HG03378 (cell line): ENCODE data around the gene NLGN1.

Experiments
- ATAC-seq: cut with Tn5 transposase; IDR thresholded peaks from one replicate; pipeline ENCODE4 v1.9.1; 2021; ENCODE audit warnings: mild to moderate bottlenecking, moderate library complexity; ENCODE audit not compliant: unreplicated experiment

The NLGN1 gene

DNA sequence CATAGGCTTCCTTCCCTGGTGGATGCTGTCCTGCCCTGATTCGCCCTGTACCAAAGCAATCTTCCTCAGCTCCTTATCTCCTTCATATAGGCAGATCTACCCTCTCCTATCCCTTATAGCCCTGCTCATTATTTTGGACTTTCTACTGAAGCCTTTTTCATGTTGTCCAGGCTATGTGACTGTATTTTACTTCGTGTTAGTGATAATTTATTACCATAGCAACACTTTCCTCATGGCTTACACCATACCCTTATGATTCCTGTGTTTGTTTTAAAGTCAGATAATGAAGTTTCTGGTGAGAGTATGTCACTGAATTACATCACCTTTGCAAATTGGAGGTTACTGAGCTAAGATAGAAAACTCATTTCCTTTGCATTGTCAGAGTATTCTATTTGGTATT lies 352.6 kb downstream of the NLGN1 start:
- no peak for ATAC-seq

DNA sequence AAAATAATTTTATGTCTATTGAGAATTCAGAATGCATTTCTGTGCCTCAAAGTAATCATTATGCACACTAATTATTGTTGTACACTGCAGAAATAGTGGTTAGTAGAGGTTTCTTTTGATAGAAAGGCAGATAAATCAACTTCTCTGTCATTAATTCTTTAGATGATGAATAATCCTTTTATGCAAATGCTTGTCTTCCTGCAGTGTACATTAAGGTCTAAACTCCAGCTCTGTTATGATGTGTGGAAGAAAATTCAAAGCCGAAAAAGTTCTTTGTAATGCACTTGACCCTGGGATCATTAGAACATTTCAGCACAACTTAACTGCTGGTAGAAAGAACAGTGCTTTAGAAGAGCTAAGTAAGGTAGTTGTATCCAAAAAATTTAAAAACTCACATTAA lies 353.0 kb downstream of the NLGN1 start:
- no peak for ATAC-seq

- no peak for ATAC-seq
Measured at GRCh38 chr3:173753593-173753992, 356.0 kb downstream of the NLGN1 start.

DNA sequence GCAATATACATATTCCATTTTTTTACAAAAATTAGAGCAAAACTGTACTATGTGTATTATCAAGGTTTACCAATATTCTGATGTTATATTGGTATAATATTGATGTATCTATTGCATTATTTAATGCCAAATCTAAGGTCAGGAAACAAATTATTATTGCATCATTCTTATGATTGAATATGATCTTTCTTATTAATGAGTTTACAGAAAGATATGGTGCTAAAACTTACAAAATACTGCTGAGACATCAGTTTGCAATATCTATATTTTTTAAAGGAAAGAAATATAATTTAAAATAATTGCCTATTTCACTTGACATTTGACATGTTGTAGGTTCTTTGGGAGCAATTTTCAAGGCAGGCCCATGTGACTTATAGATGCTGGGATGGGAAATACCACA lies 357.6 kb downstream of the NLGN1 start:
- ATAC-seq: no peak

DNA sequence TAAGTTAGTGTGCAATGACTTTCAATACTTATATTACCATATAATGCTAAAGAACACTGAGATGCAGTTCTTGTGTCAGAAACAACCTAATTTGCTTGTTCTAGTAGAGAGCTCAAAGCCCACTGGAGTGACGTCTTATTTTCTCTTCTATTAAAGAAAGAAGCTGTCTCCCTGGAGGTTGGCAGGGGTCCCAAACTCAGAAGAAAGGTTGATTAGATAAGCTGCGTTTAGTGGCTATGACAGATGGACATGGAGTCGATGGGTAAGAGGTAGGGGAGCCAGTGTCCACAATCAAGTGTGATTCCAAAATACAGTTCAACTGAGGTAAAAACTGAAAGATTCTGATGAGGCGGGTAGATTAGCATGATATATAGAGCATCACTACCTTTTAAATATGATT lies 363.6 kb downstream of the NLGN1 start:
- ATAC-seq: no peak

- ATAC-seq: no peak
Measured at GRCh38 chr3:173762501-173762900, 365.0 kb downstream of the NLGN1 start.

- no peak for ATAC-seq
Measured at GRCh38 chr3:173770011-173770410, 372.5 kb downstream of the NLGN1 start.

GRCh38 chr3:173770796-173771573 lies 373.4 kb downstream of the NLGN1 start:
- ATAC-seq: no peak

- ATAC-seq: no peak
Measured at GRCh38 chr3:173773800-173774199, 376.3 kb downstream of the NLGN1 start.

DNA sequence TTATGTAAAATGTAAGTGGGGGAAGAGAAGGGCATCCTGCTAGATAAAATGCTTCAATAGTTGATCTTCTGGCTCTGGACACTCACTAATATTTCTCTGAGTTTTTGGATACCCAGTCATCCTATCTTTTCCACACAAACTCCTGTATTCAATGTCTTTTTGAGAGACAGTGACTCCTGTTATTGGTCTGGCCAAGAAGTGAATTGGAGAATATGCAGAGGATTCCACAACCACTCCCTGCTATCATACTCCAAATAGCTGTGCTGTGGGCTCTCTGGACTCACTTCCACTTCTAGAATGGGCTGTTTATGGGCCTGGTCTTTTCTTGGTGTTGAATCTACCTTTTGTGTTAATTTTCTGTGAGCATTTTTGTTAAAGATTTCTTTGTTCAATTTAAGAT lies 376.8 kb downstream of the NLGN1 start:
- ATAC-seq: no peak

- no peak for ATAC-seq
Measured at GRCh38 chr3:173778251-173778650, 380.7 kb downstream of the NLGN1 start.

DNA sequence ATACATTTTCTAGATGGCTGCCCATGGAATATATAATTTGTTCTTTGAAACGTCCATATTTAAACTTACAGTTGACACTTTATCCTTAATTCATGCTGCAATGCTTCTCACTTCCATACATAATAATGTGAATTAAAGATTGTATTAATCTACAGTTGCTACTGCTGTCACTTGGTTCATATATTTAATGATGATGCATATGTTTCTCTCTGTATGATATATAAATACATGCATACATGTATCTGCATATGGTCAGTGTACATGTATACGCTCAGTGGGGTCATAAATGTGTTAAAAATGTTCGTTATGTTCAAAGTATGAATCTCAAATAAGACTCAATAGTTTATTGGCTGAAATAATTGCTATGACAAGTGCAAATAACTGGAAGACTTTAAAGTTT lies 382.5 kb downstream of the NLGN1 start:
- ATAC-seq: no peak

GRCh38 chr3:173785004-173785403 lies 387.5 kb downstream of the NLGN1 start:
- ATAC-seq: no peak

- ATAC-seq: no peak
Measured at GRCh38 chr3:173789530-173790162, 392.1 kb downstream of the NLGN1 start.

DNA sequence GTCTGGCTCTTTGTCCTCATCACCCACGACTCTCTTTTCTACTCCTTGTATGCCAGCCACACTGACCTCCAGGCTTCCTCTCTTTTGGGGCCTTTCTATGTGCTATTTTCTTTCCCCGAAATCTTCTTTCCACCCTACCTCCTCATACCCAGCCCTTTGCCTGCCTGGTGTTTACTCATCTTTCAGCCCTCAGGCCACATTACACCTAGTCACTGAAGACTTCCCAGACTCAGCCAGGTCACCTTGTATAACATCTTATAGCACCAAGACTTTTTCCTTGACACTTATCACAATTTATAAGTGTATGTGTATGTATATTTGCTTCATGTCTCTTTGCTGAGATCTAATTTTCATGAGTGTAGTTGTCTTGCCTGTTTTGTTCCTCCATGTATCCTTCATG lies 396.4 kb downstream of the NLGN1 start:
- ATAC-seq: no peak

GRCh38 chr3:173796405-173796804 lies 398.9 kb downstream of the NLGN1 start:
- ATAC-seq: no peak

DNA sequence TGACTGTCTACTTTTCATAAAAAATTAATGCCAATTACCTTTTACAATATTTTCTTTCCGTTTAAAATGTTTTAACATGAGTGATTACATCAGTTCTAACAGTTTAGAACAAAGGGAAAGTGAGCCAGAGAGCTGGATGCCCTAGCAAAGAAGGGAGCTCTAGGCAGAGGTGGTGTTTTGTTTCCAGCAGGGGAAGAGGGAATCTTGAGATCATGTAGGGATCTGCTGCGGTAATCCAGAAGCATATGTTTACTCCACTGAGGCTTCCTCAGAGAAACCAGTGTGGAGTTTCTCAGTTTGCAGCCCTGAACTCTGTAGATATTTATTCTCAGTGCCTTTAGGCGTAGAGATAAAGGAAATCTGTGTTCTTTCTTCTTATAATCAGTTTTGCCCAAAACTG lies 399.3 kb downstream of the NLGN1 start:
- ATAC-seq: no peak

DNA sequence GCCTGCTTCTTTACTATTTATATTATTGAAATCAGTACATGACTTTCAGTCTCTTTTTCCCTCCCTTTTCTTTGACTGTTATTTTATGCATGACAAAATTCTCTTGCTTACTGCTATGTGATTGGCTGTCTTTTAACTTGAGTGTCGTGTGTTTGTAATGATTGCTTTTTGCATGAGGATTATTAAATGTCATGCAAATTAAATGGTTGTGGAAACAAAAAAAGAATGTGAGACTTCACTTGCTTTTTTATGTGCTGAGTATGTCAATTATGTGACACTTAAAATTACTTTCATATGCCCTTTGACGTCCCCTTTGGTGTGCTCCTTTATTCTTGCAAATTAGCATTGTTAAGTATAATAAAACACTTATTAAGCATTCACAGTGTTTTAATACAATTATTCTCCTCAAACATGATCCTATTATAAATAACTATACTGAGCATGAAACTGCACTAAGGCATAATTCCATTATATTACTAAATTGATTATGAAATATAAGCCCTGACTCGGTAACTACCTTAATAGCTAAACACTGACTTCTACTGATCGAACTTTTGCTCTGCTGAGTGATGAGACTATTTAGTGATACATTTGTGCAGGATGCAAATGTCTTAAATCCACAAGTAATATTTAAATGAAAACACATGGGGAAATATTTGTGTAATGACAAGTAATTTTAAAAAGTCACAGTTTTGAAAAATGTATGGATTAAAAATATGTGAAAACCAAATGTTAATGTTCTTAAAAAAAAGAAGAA lies 401.7 kb downstream of the NLGN1 start:
- ATAC-seq: no peak

GRCh38 chr3:173800154-173800553 lies 402.6 kb downstream of the NLGN1 start:
- no peak for ATAC-seq

DNA sequence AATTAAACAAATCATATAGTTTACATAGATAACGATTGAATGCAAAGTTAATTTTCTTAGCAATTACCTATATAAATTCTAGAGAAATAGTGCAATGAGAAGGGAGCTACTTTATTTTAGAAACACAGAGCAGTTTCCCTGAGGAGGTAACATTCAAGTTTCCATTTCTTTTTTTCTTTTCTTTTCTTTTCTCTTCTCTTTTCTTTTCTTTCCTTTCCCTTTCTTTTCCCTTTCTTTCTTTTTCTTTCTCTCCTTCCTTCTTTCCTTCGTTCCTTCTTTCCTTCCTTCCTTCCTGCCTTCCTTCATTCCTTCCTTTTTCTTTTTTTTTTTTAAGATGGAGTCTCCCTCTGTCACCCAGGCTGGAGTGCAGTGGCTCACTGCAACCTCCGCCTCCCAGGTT lies 417.3 kb downstream of the NLGN1 start:
- ATAC-seq: no peak

DNA sequence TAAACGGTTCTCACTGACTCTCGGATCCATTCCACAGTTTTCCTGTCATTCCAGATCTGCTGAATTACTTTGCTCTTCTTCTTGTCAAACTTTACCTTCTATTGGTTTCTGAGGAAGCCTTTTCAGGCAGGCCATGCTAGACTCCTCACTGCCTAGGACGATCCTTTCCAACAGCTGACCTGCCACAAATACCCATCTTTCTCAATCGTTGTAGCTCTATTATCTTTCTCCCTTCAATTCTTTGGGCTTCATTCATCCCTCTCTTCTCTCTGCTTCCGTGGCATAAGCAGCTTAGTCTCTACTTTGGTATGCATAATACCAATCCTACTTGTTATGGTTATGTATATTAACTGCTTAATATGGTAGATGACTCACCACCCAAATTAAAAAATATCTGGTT lies 421.8 kb downstream of the NLGN1 start:
- ATAC-seq: no peak

DNA sequence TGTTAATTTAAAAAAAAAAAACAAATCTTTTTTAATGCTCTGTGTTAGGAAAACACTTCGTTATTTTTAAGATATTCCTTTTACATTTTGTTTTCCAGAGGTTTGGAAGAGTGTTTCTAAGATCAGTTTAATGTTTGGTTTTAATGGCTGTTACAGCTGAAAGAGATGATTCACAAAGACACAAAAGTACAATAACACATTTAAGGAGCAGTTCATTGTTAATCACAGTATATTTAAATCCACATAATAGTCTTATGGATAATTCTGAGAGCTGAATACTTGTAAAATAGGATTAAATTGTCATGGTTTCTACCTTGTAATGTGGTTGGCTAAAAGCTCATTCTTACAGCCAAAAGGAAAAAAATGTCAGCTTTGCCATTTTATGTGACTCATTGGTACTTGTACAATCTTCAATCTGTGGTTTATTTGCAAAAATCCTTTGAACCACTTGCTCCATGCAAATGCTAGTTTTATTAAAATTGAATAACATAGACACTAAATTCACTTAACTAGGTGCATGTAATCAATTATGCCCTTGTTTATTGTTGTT lies 426.4 kb downstream of the NLGN1 start:
- ATAC-seq: no peak
